T-helper 9 cell (primary cell): ENCODE results near the gene CHCHD6.
A peak's percentile ranks its signal among the peaks of the same experiment; 100 is the strongest.

Experiments used
- DNase-seq: peaks from one replicate; pipeline ENCODE4 v3.0.0-alpha.2; 2020

CHCHD6 gene

DNA sequence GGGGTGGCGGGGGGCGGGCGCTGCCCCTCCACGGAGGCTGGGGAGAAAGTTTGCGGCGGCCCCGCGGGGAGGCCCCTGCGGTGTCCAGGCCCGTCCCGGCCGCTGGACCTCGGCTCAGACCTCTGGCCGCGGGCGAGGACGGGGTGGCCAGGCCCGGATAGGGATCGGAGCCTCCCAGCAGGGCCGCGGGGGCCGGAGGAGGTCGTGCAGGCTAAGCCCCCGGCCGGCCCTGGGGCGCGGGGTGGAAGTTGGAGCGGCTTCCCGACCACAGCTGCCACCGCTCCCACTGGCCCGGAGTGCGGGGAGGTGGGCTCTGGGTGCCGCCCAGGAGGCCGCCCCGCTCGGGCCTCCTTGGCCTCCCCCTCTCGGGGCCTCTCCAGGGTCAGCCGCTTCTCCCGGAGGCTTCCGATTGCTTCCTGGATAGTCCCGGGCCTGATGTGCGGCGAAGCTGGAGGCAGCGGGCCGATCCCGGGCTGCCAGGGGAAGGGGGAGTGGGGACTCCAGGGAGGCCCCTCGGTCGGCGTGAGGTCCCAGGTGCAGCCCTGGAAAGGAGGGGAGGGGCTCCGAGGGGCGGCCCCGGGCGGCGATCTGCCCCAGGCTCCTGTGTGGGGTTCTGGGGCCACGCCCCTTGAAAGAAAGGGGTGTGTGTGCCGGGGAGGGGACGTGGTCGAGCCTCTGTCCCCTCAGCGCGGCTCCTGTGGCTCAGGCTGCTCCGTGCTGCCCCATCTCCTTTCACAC lies 279.8 kb downstream of the CHCHD6 start:
- DNase-seq: peak; percentile 24

DNA sequence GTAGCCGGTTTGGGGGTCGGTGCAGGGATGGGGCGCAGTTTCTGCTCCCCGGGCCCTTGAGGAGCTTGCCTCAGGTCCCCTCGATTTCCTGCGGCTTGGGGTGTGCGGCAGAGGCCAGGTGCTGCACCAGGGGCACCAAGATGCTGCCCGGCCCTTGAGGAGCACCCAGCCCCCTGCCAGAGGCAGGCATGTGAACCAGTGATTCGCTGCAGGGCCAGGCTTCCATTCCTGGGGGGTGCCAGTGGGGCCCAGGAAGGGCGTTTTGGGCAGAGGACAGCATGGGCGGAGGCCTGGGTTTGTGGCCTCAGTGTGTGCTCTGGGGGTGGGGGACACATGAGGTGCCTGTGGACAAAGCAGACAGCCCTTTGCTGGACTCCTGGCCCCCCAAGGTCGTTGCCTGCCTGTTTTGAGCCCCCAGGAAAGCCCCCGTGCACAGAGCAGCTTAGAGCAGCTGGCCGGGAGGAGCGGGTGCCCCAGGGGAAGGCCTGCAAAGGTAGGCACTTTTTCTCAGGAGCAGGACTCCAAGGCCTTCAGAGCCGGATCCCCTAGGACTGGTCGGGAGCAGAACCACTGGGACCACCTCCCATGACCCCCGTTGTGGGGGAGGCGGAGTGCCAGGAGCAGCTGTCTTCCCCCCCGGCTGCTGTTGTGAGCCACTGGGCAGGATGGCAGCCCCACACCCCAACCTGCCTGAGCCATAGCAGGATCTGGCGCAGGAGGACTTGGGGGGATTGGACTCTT lies 280.5 kb downstream of the CHCHD6 start:
- DNase-seq: no peak

DNA sequence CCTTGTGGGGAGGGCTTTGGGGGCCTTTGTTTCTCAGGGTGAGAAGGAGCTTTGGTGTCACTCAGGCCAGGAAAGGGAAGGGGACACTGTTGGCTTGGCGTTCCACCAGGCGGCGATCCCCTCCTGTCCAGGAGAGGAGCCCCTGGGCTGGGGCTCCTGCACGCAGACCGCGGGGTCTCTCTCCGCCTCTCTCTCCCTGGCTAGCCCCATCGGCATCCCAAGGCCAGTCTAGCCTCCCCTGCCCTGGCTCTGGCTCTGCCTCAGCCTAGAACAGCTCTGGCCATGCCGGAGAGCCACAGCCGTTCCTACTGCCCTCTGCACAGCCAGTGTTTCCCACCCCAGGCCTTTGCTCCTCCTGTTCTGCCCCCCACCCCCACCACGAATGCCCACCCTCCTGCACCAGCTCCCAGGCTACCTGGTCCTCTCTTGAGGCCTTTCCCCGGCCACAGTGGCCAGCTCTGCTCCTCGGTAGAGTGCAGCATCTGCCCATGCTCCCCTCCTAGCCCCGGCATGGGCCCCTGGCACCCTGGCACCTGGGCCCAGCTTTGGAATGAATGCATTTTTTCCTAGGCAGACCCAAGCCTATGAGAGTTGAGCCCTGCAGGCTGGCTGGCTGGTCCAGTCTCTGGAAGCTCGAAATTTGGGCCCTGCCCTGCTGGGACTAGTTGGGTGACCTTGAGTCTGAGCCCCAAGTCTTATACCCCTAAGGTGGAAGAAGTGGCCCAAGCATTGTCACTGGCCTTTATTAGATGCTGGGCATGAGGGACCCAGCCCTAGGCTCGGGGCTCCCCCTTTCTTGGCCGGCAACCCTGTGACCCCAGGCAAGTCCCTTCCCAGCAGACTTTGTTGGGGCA lies 281.3 kb downstream of the CHCHD6 start:
- DNase-seq: no peak

DNA sequence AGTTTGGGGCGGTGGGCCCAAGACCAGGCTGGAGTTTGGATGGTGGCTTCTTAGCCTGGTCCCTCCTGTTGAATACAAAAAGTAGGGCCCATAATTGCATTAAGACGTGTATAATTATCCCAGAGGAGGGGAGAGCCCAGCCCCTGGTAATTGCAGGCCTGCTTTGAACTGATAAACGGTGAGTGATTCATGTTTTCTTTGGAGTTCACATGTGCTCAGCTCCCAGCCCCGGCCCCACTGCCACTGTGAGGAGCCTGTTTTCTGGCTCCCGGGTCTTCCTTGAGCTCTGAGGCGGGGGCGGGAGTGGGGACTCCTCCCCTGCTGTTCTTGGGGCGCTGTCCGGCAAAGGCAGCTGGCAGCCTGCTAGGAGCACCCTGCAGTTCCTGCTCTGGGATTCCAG lies 282.0 kb downstream of the CHCHD6 start:
- DNase-seq: no peak

DNA sequence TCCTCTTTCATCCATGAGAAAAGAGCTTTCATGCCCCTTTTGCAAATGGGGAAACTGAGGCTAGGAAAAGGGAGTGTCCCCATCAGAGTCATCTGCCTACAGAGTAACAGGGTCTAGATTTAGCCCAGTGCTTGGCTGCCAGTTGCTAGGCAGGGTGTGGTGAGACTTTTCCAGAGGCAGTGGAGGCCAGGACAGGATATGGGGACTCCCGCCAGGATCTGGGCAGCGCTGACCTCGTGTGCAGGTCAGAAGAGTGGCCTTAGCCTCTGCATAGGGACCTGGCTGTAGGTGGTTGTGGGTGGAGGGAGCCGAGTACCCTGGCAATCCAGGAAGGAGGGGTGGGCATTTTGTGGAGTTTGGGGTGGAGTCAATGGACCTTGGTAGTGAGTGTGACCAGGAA lies 283.1 kb downstream of the CHCHD6 start:
- DNase-seq: no peak

DNA sequence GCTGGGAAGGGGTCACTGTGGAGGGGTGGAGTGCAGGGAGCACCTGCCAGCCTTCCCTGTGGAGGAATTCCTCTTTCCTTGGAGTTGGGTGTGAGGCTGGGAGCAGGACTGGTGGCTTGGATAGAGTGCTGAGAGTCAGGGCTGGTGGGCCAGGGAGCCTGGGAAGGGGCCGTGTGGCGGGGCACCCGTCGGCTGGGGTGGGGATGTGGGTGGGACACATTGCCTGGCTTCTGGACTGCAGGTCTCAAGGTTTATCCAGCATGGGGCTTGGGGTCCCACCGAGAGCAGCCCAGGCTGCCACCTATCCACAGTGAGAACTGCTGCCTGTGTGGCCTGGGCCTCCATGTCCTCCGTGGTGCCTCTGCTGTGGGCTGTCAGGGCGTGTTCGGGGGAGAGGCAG lies 283.6 kb downstream of the CHCHD6 start:
- no peak for DNase-seq

DNA sequence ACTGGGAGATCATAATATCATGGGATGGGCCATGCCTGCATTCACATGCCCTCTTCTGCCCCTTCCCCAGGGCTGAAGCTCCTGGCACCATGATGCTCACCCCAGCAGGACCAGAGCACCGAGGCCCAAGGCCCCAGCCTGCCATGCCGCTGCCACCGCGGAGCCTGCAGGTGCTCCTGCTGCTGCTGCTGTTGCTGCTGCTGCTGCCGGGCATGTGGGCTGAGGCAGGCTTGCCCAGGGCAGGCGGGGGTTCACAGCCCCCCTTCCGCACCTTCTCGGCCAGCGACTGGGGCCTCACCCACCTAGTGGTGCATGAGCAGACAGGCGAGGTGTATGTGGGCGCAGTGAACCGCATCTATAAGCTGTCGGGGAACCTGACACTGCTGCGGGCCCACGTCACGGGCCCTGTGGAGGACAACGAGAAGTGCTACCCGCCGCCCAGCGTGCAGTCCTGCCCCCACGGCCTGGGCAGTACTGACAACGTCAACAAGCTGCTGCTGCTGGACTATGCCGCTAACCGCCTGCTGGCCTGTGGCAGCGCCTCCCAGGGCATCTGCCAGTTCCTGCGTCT lies 284.5 kb downstream of the CHCHD6 start:
- DNase-seq: no peak

DNA sequence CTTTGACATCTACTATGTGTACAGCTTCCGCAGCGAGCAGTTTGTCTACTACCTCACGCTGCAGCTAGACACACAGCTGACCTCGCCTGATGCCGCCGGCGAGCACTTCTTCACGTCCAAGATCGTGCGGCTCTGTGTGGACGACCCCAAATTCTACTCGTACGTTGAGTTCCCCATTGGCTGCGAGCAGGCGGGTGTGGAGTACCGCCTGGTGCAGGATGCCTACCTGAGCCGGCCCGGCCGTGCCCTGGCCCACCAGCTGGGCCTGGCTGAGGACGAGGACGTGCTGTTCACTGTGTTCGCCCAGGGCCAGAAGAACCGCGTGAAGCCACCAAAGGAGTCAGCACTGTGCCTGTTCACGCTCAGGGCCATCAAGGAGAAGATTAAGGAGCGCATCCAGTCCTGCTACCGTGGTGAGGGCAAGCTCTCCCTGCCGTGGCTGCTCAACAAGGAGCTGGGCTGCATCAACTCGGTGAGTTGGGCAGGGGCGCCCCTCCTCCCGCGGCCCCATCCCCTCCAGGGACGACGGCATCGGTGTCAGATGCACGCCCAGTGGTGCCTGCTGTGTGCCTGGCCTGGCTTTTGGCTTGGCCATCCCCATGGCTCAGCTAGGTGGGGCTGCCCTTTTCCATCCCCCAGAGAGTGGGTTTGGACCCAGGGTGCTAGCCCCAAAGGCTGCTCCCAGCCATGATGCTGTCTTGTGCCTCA lies 285.4 kb downstream of the CHCHD6 start:
- DNase-seq: no peak

DNA sequence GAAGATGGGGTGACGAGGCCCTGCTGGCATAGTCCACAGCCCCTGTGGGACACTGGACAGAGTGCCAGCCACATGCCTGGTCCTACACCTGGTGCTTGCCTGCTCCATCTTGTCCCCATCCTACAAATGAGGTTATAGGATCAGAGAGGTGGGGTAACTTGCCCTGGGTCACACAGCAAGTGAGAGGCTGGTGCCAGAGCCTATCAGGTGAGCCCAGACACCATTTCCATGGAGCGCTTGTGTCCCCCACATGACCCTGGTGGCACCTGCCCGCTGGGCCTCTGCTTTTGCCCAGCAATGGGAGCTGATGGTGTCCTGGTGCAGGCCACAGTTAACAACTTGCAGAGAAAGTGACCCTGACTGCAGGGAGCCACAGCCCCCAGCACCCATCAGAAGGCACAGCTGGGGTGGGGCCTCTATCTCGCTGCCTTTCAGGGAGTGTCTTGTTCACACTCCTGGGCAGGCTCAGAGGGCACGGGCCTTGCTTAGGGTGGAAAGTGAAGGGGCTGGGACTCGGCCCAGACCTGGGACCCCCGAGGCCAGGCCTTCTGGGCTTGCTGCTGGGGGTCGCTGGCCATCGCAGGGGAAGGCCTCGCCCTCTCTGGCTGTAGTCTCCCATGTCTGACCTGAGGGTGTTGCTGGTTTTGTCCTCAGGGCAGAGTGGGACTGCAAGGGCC lies 286.1 kb downstream of the CHCHD6 start:
- no peak for DNase-seq

DNA sequence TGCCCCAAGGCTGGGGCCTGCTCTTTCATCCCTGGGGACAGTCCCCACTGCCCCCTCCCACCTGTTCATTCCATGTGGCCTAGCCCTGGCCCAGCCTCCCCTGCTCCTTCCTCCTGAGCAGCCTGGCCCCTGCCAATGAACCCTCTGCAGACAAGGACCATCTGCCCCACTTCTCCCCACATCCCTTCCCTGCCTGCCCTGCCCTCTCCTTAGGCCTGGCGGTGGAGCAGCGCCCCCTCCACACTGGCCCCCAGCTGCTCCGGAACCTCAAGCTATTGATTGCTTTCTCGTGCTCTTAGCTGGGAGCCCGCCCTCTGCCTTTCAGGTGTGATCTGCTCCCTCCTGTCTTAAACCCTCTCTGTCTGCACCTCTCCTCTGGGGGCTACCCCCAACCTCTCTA lies 286.9 kb downstream of the CHCHD6 start:
- no peak for DNase-seq

DNA sequence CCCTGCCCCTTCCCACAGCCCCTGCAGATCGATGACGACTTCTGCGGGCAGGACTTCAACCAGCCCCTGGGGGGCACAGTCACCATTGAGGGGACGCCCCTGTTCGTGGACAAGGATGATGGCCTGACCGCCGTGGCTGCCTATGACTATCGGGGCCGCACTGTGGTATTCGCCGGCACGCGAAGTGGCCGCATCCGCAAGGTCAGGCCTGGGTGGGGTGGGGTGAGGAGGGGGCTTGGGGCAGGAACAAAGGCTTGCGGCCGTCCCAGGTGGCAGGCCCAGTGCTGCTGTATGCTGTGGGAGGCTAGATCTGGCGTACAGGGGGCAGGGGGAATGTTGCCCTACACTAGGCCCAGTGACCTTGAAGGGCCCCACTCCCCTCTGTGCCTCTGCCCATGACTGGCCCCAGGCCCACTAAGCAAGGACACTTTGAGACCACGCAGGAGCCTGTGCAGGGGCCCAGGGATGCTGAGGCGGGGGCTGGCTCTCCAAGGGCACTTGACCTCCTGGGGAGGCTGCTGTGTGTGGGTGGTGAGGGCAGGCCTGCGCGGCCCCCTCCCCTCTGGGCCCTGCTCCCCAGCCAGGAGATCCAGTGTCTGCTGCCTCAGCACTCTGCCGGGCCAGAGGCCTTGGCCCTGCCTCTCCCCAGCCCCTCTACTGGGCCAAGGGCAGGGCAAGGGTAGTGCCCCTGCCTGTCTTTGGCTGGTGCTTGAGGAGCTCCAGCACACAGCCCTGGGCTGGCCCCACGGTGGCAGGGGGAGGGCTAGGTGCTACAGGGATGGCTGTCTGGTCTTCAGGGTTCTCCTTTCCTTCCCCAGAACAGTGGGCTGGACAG lies 287.5 kb downstream of the CHCHD6 start:
- DNase-seq: no peak

DNA sequence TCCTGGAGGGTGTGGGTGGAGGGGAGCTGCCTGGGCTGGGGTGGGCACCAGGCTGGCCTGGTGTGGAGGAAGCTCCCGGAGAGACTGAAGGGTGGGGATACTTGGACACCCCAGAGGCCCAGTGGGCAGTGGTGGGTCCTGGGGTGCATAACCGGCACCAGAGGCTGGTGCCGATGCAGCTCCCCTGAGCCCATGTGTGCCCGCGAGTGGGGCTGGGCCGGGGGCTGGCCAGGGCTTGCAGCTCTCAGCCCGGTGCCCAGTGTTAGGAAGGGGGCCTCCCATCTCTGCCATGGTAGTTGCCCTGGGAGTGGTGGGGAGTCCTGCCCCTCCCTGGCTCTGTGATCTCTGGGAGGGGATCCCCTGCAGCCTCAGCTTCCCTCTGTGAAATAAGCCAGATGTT lies 288.2 kb downstream of the CHCHD6 start:
- DNase-seq: no peak

DNA sequence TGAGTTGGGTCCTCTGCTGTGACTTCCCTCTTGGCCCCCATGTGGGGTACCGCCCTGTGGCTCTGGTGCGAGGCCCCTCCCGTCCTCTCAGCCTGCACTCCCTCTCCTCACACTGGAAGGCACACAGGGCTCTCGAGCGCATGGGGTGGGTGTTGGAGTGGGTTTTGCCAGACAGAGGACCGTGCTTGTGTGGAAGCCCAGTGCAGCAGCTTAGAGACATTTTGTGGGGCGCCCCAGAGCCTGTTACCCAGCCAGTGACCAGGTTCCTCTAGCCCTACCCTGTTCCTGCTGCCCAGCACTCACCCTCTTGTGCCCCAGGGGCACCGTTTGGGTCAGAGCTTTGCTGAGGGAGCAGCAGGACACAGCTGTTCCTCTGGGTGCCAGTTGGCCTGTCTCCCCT lies 288.7 kb downstream of the CHCHD6 start:
- no peak for DNase-seq

DNA sequence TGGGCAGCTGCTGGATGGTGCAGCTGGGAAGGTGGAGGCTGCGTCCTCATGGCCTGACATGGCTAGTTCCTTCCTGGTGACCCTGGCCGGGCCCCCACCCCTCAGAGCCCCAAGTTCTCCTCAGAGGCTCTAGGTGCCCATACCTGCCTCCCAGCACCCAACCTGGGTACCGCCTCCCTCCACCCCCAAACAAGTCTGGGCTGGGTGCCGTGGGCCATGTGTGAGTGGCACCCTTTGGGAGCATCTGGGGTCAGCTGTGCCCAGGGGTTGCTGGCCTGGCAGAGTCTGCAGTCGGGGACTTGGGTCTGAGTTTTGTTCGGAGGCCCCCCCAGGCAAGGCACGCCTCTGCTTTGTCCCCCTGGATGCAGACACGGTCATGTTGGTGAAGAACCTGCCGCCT lies 289.4 kb downstream of the CHCHD6 start:
- DNase-seq: no peak

DNA sequence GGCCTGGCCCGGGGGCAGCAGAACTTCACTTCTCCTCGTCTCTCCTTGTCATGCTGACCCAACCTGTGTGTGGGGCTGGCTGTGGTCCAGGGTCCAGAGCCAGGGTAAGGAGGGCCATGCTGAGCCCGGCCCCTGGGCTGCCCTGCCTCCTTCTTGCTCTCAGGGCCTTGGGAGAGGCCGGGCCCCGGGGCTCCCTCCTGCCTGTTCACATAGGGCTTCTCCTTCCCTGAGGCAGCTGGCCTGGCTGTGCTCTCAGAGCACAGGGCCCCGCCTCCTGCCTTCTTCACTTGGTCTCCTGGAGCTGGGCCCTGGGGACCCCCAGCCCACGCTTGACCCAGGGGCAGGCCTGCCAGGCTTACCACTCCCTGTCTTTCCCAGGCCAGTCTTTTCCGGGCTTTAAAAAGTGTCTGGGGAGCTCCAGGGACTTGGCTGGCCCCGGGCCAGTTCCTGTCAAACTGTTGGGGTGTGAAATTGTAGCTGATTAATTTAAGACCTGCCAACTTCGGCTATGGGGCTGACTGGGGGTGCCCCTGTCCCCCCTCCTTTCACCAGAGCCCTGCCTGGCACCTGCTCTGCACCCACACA lies 290.7 kb downstream of the CHCHD6 start:
- no peak for DNase-seq

DNA sequence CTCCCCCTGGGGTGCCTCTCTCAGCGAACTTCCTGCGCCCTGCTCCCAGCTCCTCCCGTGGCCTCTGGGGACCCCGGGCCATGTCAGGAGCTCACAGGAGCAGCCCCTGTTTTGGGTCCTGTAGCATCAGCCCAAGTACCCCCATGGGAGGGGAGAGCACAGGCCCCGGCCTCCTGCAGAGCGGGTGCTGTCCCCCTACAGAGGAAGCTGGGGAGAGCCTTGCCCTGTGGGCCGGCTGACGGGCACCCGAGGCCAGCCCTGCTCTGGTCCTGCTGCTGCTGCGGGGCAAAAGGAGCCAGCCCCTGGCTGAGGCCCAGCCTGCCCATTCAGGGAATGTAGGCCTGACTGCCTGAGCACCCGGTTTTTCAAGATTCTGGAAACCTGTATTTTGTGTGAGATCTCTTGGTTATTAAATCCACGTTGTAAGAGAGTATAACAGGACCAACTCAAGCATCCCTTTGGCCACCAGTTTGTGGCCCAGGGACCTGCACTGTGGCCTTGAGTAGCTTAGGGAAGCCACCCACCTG lies 291.3 kb downstream of the CHCHD6 start:
- DNase-seq: no peak

DNA sequence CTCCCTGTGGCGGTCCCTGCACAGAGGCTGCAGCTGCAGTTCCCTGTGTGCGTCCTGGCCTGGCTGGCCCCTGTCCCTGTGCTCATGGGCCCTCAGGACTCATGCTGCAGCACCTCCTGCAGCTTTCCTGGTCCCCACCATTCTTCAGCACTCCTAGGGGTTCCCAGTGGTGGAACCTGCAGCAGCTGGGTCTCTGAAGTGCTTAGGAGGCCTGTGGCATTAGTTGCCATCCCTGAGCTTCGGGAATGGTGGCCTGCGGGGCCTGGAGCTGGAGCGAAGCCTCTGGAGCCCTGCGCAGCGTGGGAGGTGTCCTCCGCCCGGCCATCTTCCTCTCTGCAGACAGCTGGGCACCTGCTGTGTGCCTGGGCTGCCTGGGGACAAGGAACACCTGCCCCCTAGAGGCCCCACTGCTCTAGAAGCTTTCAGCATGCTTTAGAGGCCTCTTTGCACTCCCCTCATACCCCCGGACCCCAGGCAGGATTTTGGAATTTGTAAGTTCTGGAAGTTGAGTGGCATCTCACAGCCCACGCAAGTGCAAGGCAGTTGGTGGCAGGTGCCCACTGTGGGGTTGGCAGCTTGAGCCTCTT lies 292.0 kb downstream of the CHCHD6 start:
- DNase-seq: no peak

DNA sequence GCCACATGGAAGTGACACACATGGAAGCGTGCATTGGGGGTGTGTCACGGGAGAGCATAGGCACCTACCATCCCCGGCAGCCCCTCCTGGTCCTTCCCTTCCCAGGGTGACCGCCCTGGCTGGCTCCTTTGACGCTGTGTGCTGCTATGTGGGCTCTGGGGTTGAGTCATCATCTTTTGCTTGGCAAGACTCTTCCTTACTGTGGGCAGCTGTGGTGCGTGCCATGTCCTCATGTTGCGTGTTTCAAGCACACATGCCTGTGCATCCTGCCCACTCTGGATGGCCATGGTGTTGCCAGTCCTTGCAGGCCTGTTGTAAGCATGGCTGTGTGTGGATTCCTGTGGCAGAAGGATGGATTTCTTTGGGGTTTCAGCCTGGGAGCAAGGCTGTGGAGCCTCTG lies 292.9 kb downstream of the CHCHD6 start:
- DNase-seq: no peak

DNA sequence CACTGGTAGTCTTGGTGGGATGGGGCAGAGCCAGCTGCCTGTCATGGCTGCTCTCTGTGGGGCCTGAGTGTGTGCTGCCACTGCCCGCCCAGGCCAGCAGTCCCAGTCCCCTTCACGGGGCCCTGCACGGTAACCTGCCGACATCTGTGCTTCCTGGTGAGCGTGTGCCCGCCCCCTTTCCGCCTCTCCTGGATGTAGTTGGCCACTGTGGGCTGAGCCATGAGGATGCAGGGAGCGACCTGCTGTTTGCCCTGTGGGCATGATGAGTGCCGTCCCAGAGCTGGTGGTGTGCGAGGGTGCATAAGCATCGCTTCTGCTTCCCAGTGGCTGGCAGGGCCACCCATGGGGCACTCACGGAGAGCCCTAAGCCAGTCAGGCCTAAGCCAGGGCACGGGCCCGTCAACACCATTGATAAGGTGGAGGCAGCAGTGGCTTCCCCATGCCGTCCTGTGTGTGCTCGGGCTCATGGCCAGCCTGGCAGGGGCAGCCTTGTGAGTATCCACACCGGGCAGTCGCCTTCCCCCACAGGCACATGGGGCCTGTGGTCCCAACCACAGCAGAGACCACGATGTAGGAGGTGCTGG lies 293.5 kb downstream of the CHCHD6 start:
- DNase-seq: no peak

DNA sequence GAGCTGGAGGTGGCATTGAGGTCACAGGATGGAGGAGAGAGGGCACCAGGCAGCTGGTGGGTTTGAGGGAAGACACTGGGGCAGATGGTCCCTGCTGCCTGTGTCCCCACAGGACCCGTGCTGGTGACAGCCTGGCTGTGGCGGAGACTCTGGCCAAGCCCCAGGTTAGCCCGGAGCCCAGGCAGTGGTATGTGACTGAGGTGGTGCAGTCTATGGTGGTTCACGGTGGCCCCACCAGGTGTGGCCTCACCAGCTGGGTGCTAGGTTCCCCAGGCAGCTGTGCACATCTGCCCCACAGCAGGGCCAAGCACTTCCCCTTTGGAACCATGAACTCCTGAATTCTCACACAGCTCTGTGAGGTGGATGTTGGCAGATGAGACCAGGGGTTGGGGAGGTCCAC lies 294.3 kb downstream of the CHCHD6 start:
- no peak for DNase-seq
